ENCODE data around the gene C12orf57. TPM values are rescaled to one million over a fixed set of nuclear protein-coding genes. Genes with fewer than 3 reads are reported as not detected.

C12orf57 gene
- total and polyA plus RNA-seq, 2 of the 13 experiments (the other 11 are each of a cell fraction or from before 2014, with no cell fraction given) = 84.0 to 287 TPM

DNA sequence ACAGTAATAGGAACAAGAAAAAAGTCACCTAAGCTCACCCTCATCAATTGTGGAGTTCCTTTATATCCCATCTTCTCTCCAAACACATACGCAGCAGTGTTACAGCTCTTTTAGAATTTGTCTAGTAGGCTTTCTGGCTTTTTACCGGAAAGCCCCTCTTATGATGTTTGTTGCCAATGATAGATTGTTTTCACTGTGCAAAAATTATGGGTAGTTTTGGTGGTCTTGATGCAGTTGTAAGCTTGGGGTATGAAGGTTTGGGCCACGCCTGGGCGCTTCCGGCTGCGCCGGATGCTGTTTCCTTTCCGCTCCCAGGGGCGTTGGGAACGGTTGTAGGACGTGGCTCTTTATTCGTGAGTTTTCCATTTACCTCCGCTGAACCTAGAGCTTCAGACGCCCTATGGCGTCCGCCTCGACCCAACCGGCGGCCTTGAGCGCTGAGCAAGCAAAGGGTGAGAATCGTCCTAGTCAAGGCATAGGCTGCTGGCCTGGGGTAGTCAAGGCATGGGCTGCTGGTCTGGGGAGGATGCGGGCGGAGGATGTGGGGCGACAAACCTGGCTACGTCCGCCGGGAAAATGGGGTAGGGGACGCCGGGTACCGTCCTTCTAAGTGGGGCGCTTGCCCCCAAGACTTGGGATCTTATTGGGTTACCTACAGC is at the start of gene C12orf57, which contains the start of gene RNU7-1 (continued):
- TF ChIP-seq ZNF44 (CRISPR knock-in tag; IDR thresholded peaks at IDR 0.05) (no peak; the same call in 1 of the 2 replicates), TEAD2 (CRISPR knock-in tag; IDR thresholded peaks at IDR 0.05) (peak; percentile 43; the same call in 1 of the 2 replicates), SOX5 (CRISPR knock-in tag; IDR thresholded peaks at IDR 0.05; ENCODE audit: borderline replicate concordance) (peak; percentile 69), ZNF160 (CRISPR knock-in tag; IDR thresholded peaks at IDR 0.05) (no peak), HMGA1 (CRISPR knock-in tag; conservative IDR thresholded peaks at IDR 0.05) (no peak), ZNF788 (CRISPR knock-in tag; IDR thresholded peaks at IDR 0.05; ENCODE audit: borderline replicate concordance) (peak; percentile 16; the same call in 1 of the 2 replicates), ZBTB42 (CRISPR knock-in tag; IDR thresholded peaks at IDR 0.05) (0 out of 2 replicates have a peak, but pooled peaks have one; percentile 10), ZNF781 (CRISPR knock-in tag; IDR thresholded peaks at IDR 0.05; ENCODE audit: borderline replicate concordance, not compliant biosample characterization) (peak; percentile 70), FOXA3 (CRISPR knock-in tag; IDR thresholded peaks at IDR 0.05) (peak; percentile 78), PTBP1 (IDR thresholded peaks at IDR 0.05; ENCODE audit: low read depth, low read length, poor library complexity, severe bottlenecking) (peak; percentile 36), ZNF382 (CRISPR knock-in tag; IDR thresholded peaks at IDR 0.05; ENCODE audit: borderline replicate concordance) (no peak), PHF20 (CRISPR knock-in tag; IDR thresholded peaks at IDR 0.05) (no peak), ZNF17 (CRISPR knock-in tag; IDR thresholded peaks at IDR 0.05) (no peak), RORA (CRISPR knock-in tag; IDR thresholded peaks at IDR 0.05) (no peak), ZNF124 (CRISPR knock-in tag; IDR thresholded peaks at IDR 0.05) (peak; percentile 95), ZNF335 (CRISPR knock-in tag; IDR thresholded peaks at IDR 0.05) (no peak), HNF4A (CRISPR knock-in tag; IDR thresholded peaks at IDR 0.05) (no peak), NFIB (CRISPR knock-in tag; IDR thresholded peaks at IDR 0.05; ENCODE audit: borderline replicate concordance) (no peak), ZNF782 (CRISPR knock-in tag; IDR thresholded peaks at IDR 0.05; ENCODE audit: borderline replicate concordance) (0 out of 2 replicates have a peak, but pooled peaks have one; percentile 14), MED8 (CRISPR knock-in tag; IDR thresholded peaks at IDR 0.05; ENCODE audit: insufficient replicate concordance) (peak; percentile 100), ZNF232 (CRISPR knock-in tag; IDR thresholded peaks at IDR 0.05; ENCODE audit: borderline replicate concordance) (peak; percentile 64; the same call in 1 of the 2 replicates)
- TF ChIP-seq, protein P1, sequence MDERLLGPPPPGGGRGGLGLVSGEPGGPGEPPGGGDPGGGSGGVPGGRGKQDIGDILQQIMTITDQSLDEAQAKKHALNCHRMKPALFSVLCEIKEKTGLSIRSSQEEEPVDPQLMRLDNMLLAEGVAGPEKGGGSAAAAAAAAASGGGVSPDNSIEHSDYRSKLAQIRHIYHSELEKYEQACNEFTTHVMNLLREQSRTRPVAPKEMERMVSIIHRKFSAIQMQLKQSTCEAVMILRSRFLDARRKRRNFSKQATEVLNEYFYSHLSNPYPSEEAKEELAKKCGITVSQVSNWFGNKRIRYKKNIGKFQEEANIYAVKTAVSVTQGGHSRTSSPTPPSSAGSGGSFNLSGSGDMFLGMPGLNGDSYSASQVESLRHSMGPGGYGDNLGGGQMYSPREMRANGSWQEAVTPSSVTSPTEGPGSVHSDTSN (CRISPR knock-in tag; IDR thresholded peaks at IDR 0.05) = no peak
- TF ChIP-seq, protein P2, sequence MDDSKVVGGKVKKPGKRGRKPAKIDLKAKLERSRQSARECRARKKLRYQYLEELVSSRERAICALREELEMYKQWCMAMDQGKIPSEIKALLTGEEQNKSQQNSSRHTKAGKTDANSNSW (CRISPR knock-in tag; IDR thresholded peaks at IDR 0.05; ENCODE audit: borderline replicate concordance) = no peak
- TF ChIP-seq, protein P3, sequence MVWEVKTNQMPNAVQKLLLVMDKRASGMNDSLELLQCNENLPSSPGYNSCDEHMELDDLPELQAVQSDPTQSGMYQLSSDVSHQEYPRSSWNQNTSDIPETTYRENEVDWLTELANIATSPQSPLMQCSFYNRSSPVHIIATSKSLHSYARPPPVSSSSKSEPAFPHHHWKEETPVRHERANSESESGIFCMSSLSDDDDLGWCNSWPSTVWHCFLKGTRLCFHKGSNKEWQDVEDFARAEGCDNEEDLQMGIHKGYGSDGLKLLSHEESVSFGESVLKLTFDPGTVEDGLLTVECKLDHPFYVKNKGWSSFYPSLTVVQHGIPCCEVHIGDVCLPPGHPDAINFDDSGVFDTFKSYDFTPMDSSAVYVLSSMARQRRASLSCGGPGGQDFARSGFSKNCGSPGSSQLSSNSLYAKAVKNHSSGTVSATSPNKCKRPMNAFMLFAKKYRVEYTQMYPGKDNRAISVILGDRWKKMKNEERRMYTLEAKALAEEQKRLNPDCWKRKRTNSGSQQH (CRISPR knock-in tag; IDR thresholded peaks at IDR 0.05; ENCODE audit: low read depth) = no peak; the same call in 1 of the 2 replicates
- TF ChIP-seq, protein P4, sequence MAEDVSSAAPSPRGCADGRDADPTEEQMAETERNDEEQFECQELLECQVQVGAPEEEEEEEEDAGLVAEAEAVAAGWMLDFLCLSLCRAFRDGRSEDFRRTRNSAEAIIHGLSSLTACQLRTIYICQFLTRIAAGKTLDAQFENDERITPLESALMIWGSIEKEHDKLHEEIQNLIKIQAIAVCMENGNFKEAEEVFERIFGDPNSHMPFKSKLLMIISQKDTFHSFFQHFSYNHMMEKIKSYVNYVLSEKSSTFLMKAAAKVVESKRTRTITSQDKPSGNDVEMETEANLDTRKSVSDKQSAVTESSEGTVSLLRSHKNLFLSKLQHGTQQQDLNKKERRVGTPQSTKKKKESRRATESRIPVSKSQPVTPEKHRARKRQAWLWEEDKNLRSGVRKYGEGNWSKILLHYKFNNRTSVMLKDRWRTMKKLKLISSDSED (CRISPR knock-in tag; IDR thresholded peaks at IDR 0.05) = no peak
- TF ChIP-seq, protein P5, sequence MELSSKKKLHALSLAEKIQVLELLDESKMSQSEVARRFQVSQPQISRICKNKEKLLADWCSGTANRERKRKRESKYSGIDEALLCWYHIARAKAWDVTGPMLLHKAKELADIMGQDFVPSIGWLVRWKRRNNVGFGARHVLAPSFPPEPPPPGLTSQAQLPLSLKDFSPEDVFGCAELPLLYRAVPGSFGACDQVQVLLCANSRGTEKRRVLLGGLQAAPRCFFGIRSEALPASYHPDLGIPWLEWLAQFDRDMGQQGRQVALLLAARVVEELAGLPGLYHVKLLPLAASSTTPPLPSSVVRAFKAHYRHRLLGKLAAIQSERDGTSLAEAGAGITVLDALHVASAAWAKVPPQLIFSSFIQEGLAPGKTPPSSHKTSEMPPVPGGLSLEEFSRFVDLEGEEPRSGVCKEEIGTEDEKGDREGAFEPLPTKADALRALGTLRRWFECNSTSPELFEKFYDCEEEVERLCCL (CRISPR knock-in tag; IDR thresholded peaks at IDR 0.05; ENCODE audit: borderline replicate concordance) = peak; percentile 47
